Measurements from ENCODE around the gene CATSPERD.

The CATSPERD gene, protein sequence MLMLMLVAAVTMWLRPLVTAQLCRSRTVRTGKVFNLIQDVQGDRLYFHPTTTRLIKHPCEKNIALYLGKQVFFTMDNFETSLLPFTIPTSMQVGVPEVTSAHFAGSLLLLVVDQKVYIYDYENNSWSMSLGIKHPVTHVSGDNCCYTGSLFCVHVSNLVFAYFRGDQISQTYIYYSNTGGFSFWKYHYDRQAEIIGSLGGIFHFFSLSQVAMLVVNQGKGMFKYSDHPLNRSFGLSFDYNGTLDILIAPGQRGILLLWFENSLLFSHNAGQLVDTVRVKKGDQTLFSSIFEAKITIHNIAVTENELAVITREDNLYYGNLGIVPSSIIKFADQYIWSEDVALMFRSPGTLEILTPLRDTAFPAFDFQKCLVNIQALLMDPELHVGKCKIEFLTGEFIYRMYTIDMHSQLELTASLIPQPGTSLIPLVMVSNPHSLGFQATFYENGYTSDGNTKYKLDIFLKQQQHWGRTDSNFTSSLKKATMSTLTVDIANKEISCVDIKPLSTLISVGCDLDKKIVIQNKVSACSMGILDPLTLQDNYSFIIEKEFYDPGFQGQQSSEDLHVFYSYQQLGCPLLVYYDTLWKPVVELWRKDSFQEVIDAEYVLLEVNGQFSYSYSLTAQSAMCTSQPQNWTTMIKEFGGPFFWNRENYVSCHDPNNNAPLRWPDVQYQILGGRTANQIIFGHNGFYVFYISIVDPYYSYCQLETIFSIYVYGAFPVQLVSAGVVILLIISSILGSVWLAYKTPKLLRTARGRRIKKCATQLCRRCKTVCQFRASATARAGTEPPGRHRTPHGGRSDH

DNA sequence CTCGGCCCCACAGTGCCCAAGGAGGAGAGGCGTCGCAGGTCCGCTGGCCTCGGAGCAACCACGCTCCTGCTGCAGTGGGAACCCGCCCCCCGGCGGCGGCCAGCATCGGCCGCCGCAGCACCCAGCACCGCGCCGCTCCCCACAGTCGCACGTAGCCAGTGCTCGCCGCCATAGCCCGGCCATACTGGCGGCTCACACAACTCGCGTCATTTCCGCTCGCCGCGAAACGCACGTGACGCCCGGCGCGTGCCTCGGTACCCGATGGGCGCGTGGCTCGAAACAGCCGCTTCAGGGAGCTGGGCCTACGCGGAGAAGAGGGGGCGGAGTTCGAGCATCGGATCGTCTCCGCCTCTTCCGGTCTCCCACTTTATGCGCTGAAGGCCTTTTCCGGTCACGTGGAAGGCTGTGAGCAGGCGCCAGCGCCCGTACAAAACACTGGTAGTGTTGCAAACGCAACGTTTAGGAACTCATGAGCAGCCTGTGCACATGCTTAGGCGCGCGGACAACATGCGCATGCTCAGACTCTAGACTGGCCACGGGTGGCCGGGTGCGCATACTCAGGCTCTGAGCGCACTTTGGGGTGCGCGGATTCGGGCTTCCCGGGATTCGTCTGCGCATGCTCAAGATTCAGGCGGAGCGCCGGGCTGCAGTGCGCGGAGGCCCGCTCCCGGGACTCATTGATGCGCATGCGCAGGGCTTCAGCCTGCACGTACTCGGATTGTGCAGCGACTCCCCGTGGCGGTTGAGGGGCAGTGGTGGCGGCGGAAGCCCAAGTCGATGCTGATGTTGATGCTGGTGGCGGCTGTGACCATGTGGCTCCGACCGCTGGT lies at the start of gene CATSPERD, which contains the start of gene LONP1:
Gene CATSPERD, plus strand, starts transcription at position 677 of the 830 bp plus-strand sequence. Its CDS starts 101 bp downstream, at position 778.
Gene LONP1, minus strand, starts transcription at position 186 of the 830 bp plus-strand sequence. Its CDS starts 14 bp downstream, at position 172.
- Mint-ChIP-seq H3K9me3 (no peaks in the 10 kb centered on the region), H3K4me1 (peaks cover 40% of the 10 kb centered on the region), H3K36me3 (ENCODE audit: low read depth) (peaks cover 32% of the 10 kb centered on the region), H3K27me3 (peaks cover 4% of the 10 kb centered on the region), H3K4me3 (peak within 1 kb of the TSS; percentile 96), H3K27ac (peak within 1 kb of the TSS; percentile 97)
- peak; percentile 80 for ATAC-seq
- DNase-seq, result peak; percentile 99

DNA sequence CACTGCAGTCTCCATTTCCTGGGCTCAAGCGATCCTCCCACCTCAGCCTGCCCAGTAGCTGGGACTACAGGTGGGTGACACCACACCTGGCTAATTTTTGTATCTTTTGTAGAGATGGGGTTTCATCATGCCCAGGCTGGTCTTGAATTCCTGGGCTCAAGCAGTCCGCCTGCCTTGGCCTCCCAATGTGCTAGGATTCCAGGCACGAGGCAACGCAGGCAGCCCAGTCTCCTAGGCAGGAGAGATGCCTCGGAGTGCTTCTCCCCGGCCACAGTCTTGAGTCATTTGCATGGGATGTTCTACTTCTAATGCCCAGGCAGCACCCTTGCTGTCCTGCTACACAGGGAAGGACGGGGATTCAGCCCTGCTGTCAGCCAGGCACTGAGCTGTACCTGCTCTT lies 48.8 kb upstream of the CATSPERD start:
- no peak overlapping the region for H3K4me3 Mint-ChIP-seq
- peaks cover 32% of the 10 kb centered on the region for H3K36me3 Mint-ChIP-seq (ENCODE audit: low read depth)
- DNase-seq (no peak), ATAC-seq (no peak)
- H3K27me3 Mint-ChIP-seq, result no peaks in the 10 kb centered on the region
- no peaks in the 10 kb centered on the region for H3K9me3 Mint-ChIP-seq
- H3K4me1 Mint-ChIP-seq, result no peaks in the 10 kb centered on the region
- H3K27ac Mint-ChIP-seq, result no peak overlapping the region

DNA sequence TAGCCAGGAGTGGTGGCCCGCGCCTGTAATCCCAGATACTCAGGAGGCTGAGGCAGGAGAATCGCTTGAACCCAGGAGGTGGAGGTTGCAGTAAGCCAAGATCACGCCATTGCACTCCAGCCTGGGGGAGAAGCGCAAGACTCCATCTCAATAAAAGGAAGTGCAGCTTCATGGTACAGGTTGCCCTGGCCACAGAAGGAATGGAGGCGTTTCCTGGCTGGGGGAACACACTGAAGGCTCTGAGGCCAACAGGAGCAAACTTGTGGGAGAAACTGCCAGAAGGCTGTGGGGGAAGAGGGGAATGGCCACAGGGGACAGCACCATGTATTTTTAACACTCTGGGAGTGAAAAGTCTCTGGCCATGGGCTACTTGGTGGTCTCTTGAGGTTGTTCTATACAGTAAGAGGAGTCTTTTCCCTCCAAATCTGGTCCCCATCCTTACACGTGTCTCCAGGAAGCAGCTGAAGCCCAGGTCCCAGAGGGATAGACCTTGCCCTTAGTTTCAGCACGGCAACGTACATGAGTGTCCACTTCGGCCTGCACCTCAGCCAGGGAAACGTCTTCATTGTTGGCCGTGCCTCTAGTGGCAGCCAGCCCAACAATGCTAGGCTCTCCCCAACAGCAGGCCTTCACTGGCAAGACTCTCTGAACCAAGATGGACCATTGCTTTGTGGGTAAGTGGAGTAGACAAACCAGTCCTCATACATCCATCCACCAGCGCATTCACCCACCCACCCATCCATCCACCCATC lies 47.6 kb upstream of the CATSPERD start:
- H3K4me1 Mint-ChIP-seq, result no peaks in the 10 kb centered on the region
- H3K4me3 Mint-ChIP-seq, result no peak overlapping the region
- no peak overlapping the region for H3K27ac Mint-ChIP-seq
- DNase-seq (no peak), ATAC-seq (no peak)
- no peaks in the 10 kb centered on the region for H3K27me3 Mint-ChIP-seq
- H3K36me3 Mint-ChIP-seq (ENCODE audit: low read depth), result peaks cover 26% of the 10 kb centered on the region
- no peaks in the 10 kb centered on the region for H3K9me3 Mint-ChIP-seq

DNA sequence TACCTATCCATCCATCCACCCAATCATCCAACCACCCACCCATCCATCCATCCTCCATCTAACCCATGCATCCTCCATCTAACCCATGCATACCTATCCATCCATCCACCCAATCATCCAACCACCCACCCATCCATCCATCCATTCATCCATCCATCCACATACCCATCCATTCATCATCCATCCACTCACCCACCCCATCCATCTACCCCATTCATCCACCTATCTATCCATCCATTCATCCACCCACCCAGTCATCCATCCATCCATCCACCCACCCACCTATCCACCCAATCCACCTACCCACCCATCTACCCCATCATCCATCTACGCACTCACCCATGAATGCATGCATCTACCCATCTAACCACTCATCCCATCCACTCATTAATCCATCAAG lies 46.7 kb upstream of the CATSPERD start:
- no peak for ATAC-seq
- Mint-ChIP-seq H3K27me3 (no peaks in the 10 kb centered on the region), H3K9me3 (no peaks in the 10 kb centered on the region), H3K4me3 (no peak overlapping the region), H3K4me1 (no peaks in the 10 kb centered on the region), H3K27ac (no peak overlapping the region), H3K36me3 (ENCODE audit: low read depth) (peaks cover 23% of the 10 kb centered on the region)
- DNase-seq, result no peak

DNA sequence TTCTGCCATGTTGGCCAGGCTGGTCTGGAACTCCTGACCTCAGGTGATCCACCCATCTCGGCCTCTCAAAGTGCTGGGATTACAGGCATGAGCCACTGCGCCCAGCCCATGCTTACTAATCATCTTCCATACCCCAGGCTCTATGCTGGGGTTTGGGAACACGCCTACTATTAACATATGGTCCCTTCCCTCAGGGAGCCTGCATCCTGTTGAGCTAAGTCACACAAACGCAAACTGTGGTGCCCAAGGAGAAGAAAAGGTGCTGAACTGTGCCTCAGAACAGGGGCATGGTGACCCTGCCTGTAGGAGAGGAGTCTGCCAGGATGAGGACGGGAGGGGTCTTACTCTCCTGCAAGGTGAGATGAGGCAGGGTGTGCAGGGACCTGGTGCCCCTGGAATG lies 45.7 kb upstream of the CATSPERD start:
- Mint-ChIP-seq H3K27me3 (no peaks in the 10 kb centered on the region), H3K9me3 (no peaks in the 10 kb centered on the region), H3K27ac (no peak overlapping the region), H3K4me3 (no peak overlapping the region), H3K36me3 (ENCODE audit: low read depth) (peaks cover 16% of the 10 kb centered on the region), H3K4me1 (peaks cover 4% of the 10 kb centered on the region)
- DNase-seq (no peak), ATAC-seq (no peak)

DNA sequence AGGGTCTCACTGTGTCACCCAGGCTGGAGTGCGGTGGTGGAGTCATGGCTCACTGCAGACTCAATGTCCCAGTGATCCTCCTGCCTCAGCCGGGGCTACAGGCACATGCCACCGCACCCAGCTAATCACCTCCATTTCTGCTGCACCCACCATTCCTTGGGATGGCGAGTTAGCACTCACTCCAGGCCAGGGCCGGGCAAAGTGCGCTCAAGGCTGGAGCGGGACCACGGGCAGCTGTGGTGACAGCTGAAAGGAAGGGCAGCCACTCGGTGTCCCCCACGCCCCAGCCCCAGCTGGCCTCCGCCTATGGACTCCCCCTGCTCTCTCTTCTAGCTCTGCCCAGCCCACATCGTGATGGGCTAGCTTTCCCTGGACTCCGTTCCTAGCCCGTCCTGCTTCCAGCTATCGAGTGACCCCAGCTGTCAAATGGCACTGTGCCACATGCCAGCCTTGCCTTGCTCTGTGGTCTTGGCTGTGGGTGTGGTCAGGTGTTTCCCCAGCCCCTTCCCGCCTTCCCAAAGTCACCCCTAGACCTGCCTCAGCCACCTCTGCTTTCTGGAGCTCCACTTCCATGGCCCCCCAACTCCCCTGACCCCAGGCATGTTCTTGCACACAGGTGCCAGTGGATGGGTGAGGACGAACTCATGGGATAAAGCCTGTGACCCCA lies 44.2 kb upstream of the CATSPERD start:
- ATAC-seq (no peak), DNase-seq (no peak)
- peak overlapping the region; percentile 46 for H3K27ac Mint-ChIP-seq
- no peak overlapping the region for H3K4me3 Mint-ChIP-seq
- no peaks in the 10 kb centered on the region for H3K9me3 Mint-ChIP-seq
- peaks cover 10% of the 10 kb centered on the region for H3K36me3 Mint-ChIP-seq (ENCODE audit: low read depth)
- H3K27me3 Mint-ChIP-seq, result no peaks in the 10 kb centered on the region
- peaks cover 10% of the 10 kb centered on the region for H3K4me1 Mint-ChIP-seq

DNA sequence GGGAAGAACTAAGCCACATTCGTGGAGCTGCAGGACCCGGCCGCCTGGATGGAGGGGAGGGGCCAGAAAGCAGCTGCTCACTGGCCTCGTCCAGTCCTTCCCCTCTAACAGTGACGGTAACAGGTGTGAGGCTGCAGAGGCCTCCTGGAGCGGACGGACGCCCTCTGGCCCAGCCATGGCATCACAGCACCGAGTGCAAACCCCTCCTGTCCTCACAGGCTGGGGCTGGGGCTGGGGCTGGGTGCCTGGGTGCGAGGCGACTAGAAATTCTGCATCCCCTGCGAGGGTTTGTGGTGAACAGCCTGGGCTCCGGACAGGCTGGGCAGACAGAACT lies 43.7 kb upstream of the CATSPERD start:
- Mint-ChIP-seq H3K4me3 (no peak overlapping the region), H3K27me3 (peaks cover 4% of the 10 kb centered on the region), H3K27ac (no peak overlapping the region), H3K36me3 (ENCODE audit: low read depth) (peaks cover 8% of the 10 kb centered on the region), H3K4me1 (peaks cover 14% of the 10 kb centered on the region), H3K9me3 (no peaks in the 10 kb centered on the region)
- ATAC-seq (no peak), DNase-seq (no peak)

DNA sequence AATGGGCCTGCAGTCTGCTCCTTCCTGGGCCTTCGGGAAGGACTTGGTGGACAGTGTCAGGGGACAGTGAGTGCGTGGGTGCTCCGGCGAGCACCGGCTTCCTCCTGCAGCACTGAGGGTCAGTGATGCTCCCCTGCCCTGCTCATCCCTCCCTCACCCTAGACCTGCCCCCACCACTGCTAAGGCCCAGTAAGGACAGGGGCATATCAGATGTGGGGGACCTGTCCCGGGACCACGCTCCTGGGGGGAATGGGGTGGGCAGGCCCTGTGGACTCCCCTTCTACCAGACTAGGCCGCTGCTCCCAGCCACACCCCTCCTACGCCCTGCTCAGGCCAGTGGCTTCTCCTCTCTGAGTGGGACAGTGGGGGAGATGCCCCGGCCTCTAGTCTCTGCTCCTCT lies 43.3 kb upstream of the CATSPERD start:
- peaks cover 14% of the 10 kb centered on the region for H3K4me1 Mint-ChIP-seq
- H3K27ac Mint-ChIP-seq, result no peak overlapping the region
- H3K36me3 Mint-ChIP-seq (ENCODE audit: low read depth), result peaks cover 6% of the 10 kb centered on the region
- DNase-seq (no peak), ATAC-seq (no peak)
- peak overlapping the region; percentile 8 for H3K4me3 Mint-ChIP-seq
- H3K9me3 Mint-ChIP-seq, result no peaks in the 10 kb centered on the region
- H3K27me3 Mint-ChIP-seq, result peaks cover 4% of the 10 kb centered on the region

DNA sequence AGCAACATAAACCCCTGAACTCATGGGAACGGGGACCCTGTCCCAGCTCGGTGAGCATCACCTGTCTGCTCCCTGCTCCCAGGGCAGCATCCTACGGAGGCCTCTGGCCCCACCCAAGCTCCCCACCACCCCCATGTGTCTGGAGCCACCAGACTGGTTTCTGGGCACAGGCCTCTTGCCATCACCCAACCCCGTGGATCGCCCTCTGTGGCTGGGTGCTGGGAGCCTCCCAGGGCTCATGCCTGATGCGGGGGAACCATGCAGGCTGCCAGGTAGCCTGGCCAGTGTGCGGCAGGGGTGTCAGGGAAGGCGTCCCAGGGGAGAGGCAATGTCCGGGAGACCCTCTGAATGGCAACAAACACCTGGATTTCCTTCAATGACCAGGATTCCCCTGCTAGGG lies 42.9 kb upstream of the CATSPERD start:
- ATAC-seq, result no peak
- Mint-ChIP-seq H3K4me3 (peak overlapping the region; percentile 8), H3K27ac (no peak overlapping the region)

DNA sequence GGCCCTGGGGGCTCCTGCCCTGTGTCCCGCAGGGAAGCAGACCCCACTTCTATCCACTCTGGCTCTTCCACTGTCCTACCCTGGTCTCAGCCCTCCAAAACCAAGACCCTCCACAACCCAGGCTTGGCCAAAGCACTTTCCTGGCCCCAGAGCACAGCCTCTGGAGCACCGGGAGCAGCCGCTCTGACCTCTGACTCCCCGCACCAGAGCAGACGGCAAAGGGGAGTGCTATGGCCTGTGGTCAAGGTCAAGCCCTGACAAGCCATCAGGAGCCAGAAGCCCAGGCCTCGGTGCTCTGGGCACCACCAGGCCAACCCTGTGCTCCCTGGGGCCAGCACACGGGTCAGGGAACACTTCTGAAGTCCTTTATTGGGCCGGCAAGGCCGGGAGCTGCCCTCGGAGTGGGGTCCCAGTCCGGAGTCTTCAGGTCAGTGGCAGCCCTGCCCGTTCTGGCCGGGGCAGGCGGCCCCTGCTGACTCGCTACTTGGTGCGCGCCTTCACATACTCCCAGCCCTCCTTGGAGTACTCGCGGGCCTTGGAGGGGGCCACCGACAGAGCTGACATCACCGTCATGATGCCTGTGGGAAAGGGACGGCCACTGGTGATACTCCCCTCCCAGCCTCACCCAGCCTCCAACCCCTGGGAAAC lies 42.2 kb upstream of the CATSPERD start:
- peaks cover 4% of the 10 kb centered on the region for H3K27me3 Mint-ChIP-seq
- no peaks in the 10 kb centered on the region for H3K9me3 Mint-ChIP-seq
- H3K36me3 Mint-ChIP-seq (ENCODE audit: low read depth), result peaks cover 4% of the 10 kb centered on the region
- DNase-seq (no peak), ATAC-seq (no peak)
- H3K27ac Mint-ChIP-seq, result no peak overlapping the region
- H3K4me1 Mint-ChIP-seq, result peaks cover 14% of the 10 kb centered on the region
- no peak overlapping the region for H3K4me3 Mint-ChIP-seq

More for the DNA sequence above, 42.9 kb upstream of the CATSPERD start:
- Mint-ChIP-seq H3K27me3 (peaks cover 4% of the 10 kb centered on the region), H3K4me1 (peaks cover 14% of the 10 kb centered on the region), H3K9me3 (no peaks in the 10 kb centered on the region), H3K36me3 (ENCODE audit: low read depth) (peaks cover 6% of the 10 kb centered on the region)
- DNase-seq, result no peak

DNA sequence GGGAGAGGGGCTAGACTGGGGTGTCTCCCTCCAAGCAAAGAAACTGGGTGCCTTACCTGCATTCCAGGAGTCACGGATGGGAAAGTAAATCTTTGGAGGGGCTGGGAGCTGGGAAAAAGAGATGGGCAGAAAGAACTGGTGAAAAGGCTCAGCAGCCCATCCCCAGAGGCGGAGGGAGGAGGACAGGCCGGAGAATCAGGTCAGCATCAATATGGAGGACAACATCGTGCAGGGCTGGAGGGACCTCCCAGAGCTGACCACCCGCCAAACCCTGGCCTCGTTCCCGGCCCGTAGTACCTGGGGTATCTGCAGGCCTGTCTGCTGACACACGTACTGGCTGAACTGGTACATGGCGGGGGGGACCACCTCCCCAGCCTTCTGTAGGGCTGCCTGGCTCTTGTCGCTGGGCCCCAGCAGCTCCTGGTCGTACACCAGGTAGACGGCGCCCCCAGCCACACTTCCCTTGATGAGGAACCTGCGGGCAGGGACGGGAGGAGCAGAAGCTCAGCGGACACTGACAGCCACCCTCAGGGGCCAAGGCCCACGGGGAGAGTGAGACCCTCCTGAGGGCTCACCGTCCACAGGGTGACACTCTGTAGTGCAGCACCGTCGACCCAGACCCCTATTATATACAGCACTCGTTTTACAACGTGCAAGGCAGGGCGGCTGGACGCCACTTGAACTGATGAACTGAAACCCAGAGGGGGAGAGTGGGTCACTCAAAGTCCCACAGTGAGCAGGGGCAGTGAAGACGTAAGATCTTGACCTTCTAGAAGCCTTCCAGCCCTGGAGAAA lies 41.0 kb upstream of the CATSPERD start:
- H3K27ac Mint-ChIP-seq, result peak overlapping the region; percentile 99
- H3K27me3 Mint-ChIP-seq, result peaks cover 4% of the 10 kb centered on the region
- H3K36me3 Mint-ChIP-seq (ENCODE audit: low read depth), result no peaks in the 10 kb centered on the region
- DNase-seq (no peak), ATAC-seq (no peak)
- peak overlapping the region; percentile 98 for H3K4me3 Mint-ChIP-seq
- H3K4me1 Mint-ChIP-seq, result peaks cover 15% of the 10 kb centered on the region
- no peaks in the 10 kb centered on the region for H3K9me3 Mint-ChIP-seq

DNA sequence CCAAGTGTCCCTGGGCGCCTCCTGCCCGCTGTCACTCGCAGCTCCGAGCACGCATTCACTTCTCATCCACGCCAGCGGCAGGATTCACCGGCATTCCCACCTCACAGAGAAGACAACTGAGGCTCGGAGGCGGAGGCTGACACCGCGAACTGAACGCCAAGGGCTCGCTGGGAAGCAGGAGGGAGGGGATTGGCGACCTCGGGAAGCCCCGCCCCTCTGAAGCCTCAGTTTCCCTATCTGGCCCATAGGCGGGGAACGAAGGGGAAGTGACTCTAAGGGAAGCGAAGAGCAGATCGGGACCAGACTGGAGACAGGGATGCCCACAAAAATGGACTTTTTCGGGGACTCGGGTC lies 40.4 kb upstream of the CATSPERD start:
- Mint-ChIP-seq H3K9me3 (no peaks in the 10 kb centered on the region), H3K36me3 (ENCODE audit: low read depth) (no peaks in the 10 kb centered on the region), H3K4me3 (peak overlapping the region; percentile 98), H3K4me1 (peaks cover 15% of the 10 kb centered on the region), H3K27me3 (peaks cover 4% of the 10 kb centered on the region), H3K27ac (peak overlapping the region; percentile 99)
- DNase-seq (no peak), ATAC-seq (peak; percentile 1)
